Measurements from ENCODE around the gene MRPL53. TPM values are rescaled to one million over a fixed set of nuclear protein-coding genes. Genes with fewer than 3 reads are reported as not detected.

The MRPL53 gene
- total and polyA plus RNA-seq, 2 of the 13 experiments (the other 11 are each of a cell fraction or from before 2014, with no cell fraction given): 34.3 to 51.9 TPM

DNA sequence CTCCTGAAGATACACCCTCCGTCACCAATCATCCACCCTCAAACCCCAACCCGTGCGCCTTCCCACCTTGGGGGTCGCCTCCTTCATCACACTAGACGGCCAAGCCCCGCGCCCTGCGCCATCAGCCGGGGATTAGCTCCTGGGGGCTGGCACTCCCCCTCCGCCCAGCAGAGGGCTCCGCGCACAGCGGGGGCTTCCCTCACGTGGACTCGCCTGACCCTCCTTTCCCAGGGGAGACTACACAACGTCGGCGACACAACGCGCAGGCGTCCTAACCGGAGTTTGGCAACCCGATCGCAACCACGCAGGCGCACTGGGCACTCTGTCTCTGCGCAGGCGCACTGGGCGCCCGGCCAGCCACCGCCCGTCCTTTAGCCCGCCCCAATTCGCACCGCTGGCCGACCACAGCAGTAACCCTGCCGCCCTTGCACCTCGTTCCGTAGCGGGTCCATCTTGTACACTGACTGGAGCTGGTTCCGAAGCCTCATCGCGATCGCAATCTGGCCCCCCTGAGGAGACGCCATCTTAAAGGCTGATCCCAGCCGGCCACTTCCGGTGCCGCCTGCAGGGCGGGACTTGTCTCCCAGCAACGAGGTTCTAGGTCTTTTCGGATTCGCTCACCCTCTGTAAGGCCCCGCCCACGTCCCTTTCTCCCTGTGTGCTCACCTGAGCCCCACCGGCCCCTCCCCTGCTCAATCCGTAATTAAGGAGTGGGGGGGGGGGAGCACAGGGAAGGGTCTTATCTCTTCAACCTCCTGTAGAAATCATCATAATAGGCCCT lies 34.9 kb upstream of the MRPL53 start, which contains the start of gene PCGF1 (continued):
- TF ChIP-seq, protein P1, sequence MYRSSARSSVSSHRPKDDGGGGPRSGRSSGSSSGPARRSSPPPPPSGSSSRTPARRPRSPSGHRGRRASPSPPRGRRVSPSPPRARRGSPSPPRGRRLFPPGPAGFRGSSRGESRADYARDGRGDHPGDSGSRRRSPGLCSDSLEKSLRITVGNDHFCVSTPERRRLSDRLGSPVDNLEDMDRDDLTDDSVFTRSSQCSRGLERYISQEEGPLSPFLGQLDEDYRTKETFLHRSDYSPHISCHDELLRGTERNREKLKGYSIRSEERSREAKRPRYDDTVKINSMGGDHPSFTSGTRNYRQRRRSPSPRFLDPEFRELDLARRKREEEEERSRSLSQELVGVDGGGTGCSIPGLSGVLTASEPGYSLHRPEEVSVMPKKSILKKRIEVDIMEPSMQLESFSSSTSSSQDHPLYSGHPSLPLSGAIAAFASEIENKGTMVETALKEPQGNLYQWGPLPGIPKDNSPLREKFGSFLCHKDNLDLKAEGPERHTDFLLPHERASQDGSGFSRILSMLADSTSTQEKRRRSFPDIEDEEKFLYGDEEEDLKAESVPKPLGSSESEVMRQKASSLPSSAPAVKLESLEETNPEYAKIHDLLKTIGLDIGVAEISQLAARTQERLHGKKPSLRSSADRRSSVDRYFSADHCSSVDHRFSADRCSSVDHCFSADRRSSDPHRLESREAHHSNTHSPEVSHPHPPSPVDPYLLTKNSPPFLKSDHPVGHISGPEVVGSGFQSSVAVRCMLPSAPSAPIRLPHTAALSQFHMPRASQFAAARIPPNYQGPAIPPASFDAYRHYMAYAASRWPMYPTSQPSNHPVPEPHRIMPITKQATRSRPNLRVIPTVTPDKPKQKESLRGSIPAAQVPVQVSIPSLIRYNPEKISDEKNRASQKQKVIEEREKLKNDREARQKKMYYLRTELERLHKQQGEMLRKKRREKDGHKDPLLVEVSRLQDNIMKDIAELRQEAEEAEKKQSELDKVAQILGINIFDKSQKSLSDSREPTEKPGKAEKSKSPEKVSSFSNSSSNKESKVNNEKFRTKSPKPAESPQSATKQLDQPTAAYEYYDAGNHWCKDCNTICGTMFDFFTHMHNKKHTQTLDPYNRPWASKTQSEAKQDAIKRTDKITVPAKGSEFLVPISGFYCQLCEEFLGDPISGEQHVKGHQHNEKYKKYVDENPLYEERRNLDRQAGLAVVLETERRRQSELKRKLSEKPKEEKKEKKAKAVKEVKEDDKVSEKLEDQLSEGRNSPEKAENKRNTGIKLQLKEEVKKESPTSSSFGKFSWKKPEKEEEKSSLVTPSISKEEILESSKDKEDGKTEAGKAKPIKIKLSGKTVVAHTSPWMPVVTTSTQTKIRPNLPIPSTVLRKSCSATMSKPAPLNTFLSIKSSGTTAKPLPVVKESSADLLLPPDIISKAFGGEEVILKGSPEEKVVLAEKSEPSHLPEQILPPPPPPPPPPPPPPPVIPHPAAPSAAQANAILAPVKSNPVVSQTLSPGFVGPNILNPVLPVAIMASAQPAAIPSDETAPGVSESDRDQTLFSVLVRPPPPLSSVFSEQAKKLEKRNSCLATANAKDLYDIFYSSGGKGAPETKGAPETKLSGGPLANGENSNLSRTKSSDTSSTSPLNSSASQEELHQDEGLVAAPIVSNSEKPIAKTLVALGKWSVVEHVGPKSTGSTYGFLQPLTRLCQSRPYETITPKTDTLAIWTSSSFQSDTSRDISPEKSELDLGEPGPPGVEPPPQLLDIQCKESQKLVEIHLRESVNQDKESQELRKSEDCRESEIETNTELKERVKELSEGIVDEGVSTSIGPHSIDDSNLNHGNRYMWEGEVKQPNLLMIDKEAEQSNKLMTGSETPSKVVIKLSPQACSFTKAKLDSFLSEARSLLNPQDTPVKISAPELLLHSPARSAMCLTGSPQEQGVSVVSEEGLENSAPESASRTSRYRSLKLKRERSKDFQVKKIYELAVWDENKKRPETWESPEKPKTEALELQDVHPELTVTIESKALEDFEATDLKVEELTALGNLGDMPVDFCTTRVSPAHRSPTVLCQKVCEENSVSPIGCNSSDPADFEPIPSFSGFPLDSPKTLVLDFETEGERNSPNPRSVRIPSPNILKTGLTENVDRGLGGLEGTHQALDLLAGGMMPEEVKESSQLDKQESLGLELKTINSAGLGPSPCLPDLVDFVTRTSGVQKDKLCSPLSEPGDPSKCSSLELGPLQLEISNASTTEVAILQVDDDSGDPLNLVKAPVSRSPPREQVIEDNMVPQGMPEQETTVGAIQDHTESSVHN (CRISPR knock-in tag; IDR thresholded peaks at IDR 0.05): peak; percentile 87; the same call in 1 of the 2 replicates
- TF ChIP-seq THAP11 (CRISPR knock-in tag; IDR thresholded peaks at IDR 0.05) (peak; percentile 95), ZNF670 (CRISPR knock-in tag; IDR thresholded peaks at IDR 0.05; ENCODE audit: borderline replicate concordance) (peak; percentile 56; the same call in 1 of the 2 replicates), KAT7 (CRISPR knock-in tag; IDR thresholded peaks at IDR 0.05; ENCODE audit: borderline replicate concordance) (peak; percentile 92; the same call in 1 of the 2 replicates), PAWR (CRISPR knock-in tag; IDR thresholded peaks at IDR 0.05; ENCODE audit: borderline replicate concordance) (0 out of 2 replicates have a peak, but pooled peaks have one; percentile 37), KLF15 (CRISPR knock-in tag; IDR thresholded peaks at IDR 0.05; ENCODE audit: borderline replicate concordance) (peak; percentile 87), SNAPC2 (CRISPR knock-in tag; IDR thresholded peaks at IDR 0.05) (no peak), ZNF205 (CRISPR knock-in tag; IDR thresholded peaks at IDR 0.05) (peak; percentile 71; the same call in 1 of the 2 replicates), SATB2 (CRISPR knock-in tag; IDR thresholded peaks at IDR 0.05) (no peak), ZNF354B (CRISPR knock-in tag; IDR thresholded peaks at IDR 0.05) (no peak), DMAP1 (CRISPR knock-in tag; IDR thresholded peaks at IDR 0.05) (peak; percentile 85), KLF12 (CRISPR knock-in tag; IDR thresholded peaks at IDR 0.05; ENCODE audit: borderline replicate concordance) (peak; percentile 83; the same call in 1 of the 2 replicates), HDAC6 (IDR thresholded peaks at IDR 0.05; ENCODE audit: low read depth, low read length) (no peak), GATAD1 (CRISPR knock-in tag; IDR thresholded peaks at IDR 0.05) (peak; percentile 93)
- TF ChIP-seq, protein P2, sequence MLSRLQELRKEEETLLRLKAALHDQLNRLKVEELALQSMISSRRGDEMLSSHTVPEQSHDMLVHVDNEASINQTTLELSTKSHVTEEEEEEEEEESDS (CRISPR knock-in tag; IDR thresholded peaks at IDR 0.05; ENCODE audit: borderline replicate concordance): no peak
- TF ChIP-seq, protein P3, sequence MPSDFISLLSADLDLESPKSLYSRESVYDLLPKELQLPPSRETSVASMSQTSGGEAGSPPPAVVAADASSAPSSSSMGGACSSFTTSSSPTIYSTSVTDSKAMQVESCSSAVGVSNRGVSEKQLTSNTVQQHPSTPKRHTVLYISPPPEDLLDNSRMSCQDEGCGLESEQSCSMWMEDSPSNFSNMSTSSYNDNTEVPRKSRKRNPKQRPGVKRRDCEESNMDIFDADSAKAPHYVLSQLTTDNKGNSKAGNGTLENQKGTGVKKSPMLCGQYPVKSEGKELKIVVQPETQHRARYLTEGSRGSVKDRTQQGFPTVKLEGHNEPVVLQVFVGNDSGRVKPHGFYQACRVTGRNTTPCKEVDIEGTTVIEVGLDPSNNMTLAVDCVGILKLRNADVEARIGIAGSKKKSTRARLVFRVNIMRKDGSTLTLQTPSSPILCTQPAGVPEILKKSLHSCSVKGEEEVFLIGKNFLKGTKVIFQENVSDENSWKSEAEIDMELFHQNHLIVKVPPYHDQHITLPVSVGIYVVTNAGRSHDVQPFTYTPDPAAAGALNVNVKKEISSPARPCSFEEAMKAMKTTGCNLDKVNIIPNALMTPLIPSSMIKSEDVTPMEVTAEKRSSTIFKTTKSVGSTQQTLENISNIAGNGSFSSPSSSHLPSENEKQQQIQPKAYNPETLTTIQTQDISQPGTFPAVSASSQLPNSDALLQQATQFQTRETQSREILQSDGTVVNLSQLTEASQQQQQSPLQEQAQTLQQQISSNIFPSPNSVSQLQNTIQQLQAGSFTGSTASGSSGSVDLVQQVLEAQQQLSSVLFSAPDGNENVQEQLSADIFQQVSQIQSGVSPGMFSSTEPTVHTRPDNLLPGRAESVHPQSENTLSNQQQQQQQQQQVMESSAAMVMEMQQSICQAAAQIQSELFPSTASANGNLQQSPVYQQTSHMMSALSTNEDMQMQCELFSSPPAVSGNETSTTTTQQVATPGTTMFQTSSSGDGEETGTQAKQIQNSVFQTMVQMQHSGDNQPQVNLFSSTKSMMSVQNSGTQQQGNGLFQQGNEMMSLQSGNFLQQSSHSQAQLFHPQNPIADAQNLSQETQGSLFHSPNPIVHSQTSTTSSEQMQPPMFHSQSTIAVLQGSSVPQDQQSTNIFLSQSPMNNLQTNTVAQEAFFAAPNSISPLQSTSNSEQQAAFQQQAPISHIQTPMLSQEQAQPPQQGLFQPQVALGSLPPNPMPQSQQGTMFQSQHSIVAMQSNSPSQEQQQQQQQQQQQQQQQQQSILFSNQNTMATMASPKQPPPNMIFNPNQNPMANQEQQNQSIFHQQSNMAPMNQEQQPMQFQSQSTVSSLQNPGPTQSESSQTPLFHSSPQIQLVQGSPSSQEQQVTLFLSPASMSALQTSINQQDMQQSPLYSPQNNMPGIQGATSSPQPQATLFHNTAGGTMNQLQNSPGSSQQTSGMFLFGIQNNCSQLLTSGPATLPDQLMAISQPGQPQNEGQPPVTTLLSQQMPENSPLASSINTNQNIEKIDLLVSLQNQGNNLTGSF (CRISPR knock-in tag; IDR thresholded peaks at IDR 0.05): peak; percentile 93; the same call in 1 of the 2 replicates

All from HepG2 (cell line).